GOT3 (cell line): ENCODE measurements around the gene CCT7.
"Not testable (repeated sequence)": the region's sequence is repeated elsewhere in the genome, so short reads cannot be mapped to it uniquely, and the experiment has no call there.

ENCODE experiments used
- DNase-seq: peaks from one replicate; lab custom pipeline; 2025; ENCODE audit warnings: mixed read lengths; lab: John Stamatoyannopoulos, UW

The CCT7 gene

GRCh38 chr2:73255007-73255644 lies 21.0 kb downstream of the CCT7 start:
- no peak for DNase-seq

GRCh38 chr2:73255907-73256617 lies 22.0 kb downstream of the CCT7 start:
- no peak for DNase-seq

GRCh38 chr2:73256618-73256922 lies 22.5 kb downstream of the CCT7 start:
- no peak for DNase-seq

GRCh38 chr2:73257021-73257420 lies 22.9 kb downstream of the CCT7 start:
- DNase-seq, result no peak

GRCh38 chr2:73257425-73258125 lies 23.5 kb downstream of the CCT7 start:
- DNase-seq, result no peak

- no peak for DNase-seq
These were observed 24.2 kb downstream of the CCT7 start for GRCh38 chr2:73258186-73258912.

- no peak for DNase-seq
These were observed 24.8 kb downstream of the CCT7 start for GRCh38 chr2:73258913-73259215.

GRCh38 chr2:73259276-73259675 lies 25.2 kb downstream of the CCT7 start:
- DNase-seq, result no peak

- DNase-seq, result no peak
These were observed 25.7 kb downstream of the CCT7 start for GRCh38 chr2:73259704-73260337.

GRCh38 chr2:73260338-73260984 lies 26.4 kb downstream of the CCT7 start:
- no peak for DNase-seq

- DNase-seq, result no peak
These were observed 28.1 kb downstream of the CCT7 start for GRCh38 chr2:73262108-73262651.

GRCh38 chr2:73262691-73263429 lies 28.8 kb downstream of the CCT7 start:
- not testable (repeated sequence) for DNase-seq

- DNase-seq, result no peak
These were observed 29.6 kb downstream of the CCT7 start for GRCh38 chr2:73263540-73264331.

- no peak for DNase-seq
These were observed 30.2 kb downstream of the CCT7 start for GRCh38 chr2:73264332-73264606.

- DNase-seq, result no peak
These were observed 30.7 kb downstream of the CCT7 start for GRCh38 chr2:73264783-73265182.

- DNase-seq, result no peak
These were observed 31.4 kb downstream of the CCT7 start for GRCh38 chr2:73265298-73266060.

- no peak for DNase-seq
These were observed 32.2 kb downstream of the CCT7 start for GRCh38 chr2:73266061-73266901.

GRCh38 chr2:73267008-73267407 lies 32.9 kb downstream of the CCT7 start:
- no peak for DNase-seq
